ENCODE data around the gene IL13. TPM values are rescaled to one million over a fixed set of nuclear protein-coding genes. Genes with fewer than 3 reads are reported as not detected.

Gene IL13
- total RNA-seq, 1 experiment from 2014 or later = not detected

DNA sequence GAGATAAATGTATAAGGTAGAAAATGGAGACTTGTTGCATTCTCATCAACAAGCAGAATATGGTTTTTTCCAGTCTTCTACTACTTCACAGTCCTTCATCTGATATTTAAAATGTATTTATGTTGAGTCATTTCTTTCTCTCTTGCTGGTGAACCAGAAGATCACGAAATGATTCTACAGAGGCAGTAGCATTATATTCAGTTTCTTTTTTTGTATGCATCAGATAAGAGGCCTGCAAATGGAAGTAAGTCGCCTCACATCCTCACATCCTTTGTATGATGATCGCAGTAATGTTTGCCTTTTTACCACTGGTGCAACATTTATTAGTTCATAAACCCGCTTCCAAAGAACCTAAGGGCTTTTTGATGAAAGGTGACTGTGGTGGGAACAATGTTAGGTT, 22.1 kb upstream of the IL13 start:
- Mint-ChIP-seq H3K27me3 (ENCODE audit: low read depth) (no peaks in the 10 kb centered on the region), H3K4me3 (no peak overlapping the region), H3K36me3 (ENCODE audit: insufficient read depth in 1 of 3, low read depth in 3 of 3) (peaks cover 4 to 47% (median 16%) of the 10 kb centered on the region in 3 experiments; a peak in 6 of 7 replicates), H3K27ac (no peak overlapping the region), H3K4me1 (no peaks in the 10 kb centered on the region), H3K9me3 (no peaks in the 10 kb centered on the region)
- Histone ChIP-seq H3K27me3 (ENCODE audit: insufficient read depth, low read length) (no peaks in the 10 kb centered on the region), H3K9me3 (ENCODE audit: control insufficient read depth, low read depth, low read length) (no peaks in the 10 kb centered on the region), H4K8ac (replicated peaks; ENCODE audit: insufficient read length, low read depth, low read length) (no peak overlapping the region), H3K9ac (ENCODE audit: extremely low read depth, insufficient read length, low read length) (no peak overlapping the region), H3T11ph (ENCODE audit: low read length) (no peak overlapping the region), H3K56ac (ENCODE audit: insufficient read length, low read depth, low read length) (no peak overlapping the region), H2BK120ac (ENCODE audit: low read depth, low read length, poor library complexity, severe bottlenecking) (no peak overlapping the region), H2AFZ (ENCODE audit: low read length) (no peak overlapping the region), H4K91ac (ENCODE audit: insufficient read length, low read depth, low read length) (no peak overlapping the region), H2BK20ac (ENCODE audit: low read depth, low read length, poor library complexity, severe bottlenecking) (no peak overlapping the region), H2BK12ac (ENCODE audit: insufficient read length, low read depth, low read length) (no peak overlapping the region), H3K23ac (ENCODE audit: insufficient read length, low read depth, low read length) (no peak overlapping the region), H3K4me2 (ENCODE audit: insufficient read depth, insufficient read length, low read length) (no peak overlapping the region), H3K79me1 (ENCODE audit: insufficient read depth, low read depth, low read length, poor library complexity, severe bottlenecking) (no peaks in the 10 kb centered on the region), H4K20me1 (ENCODE audit: control insufficient read depth, insufficient read depth, insufficient read length) (no peaks in the 10 kb centered on the region), H3K14ac (ENCODE audit: insufficient read depth, low read length) (no peak overlapping the region), H3K18ac (ENCODE audit: insufficient read length, low read depth, low read length) (no peak overlapping the region), H3K4ac (ENCODE audit: low read depth, low read length) (no peak overlapping the region), H3K23me2 (ENCODE audit: insufficient read length, low read depth, low read length, poor library complexity, severe bottlenecking) (no peaks in the 10 kb centered on the region), H2AK5ac (ENCODE audit: insufficient read length, low read length) (no peak overlapping the region), H2BK5ac (ENCODE audit: insufficient read length, low read length) (no peak overlapping the region), H2BK15ac (ENCODE audit: low read depth, low read length) (no peak overlapping the region), H4K5ac (ENCODE audit: insufficient read length, low read depth, low read length) (no peak overlapping the region), H3K27ac (ENCODE audit: insufficient read length, low read depth, low read length) (no peak overlapping the region), H3K79me2 (ENCODE audit: insufficient read depth, low read length) (no peaks in the 10 kb centered on the region), H3K4me1 (ENCODE audit: insufficient read depth, low read length) (no peaks in the 10 kb centered on the region)
- DNase-seq = no peak
- no CpG with 5 or more reads among the region's 4 CpGs for WGBS (ENCODE audit: extremely low coverage, insufficient read length, low lambda C conversion rate)
- TF ChIP-seq, protein P1, sequence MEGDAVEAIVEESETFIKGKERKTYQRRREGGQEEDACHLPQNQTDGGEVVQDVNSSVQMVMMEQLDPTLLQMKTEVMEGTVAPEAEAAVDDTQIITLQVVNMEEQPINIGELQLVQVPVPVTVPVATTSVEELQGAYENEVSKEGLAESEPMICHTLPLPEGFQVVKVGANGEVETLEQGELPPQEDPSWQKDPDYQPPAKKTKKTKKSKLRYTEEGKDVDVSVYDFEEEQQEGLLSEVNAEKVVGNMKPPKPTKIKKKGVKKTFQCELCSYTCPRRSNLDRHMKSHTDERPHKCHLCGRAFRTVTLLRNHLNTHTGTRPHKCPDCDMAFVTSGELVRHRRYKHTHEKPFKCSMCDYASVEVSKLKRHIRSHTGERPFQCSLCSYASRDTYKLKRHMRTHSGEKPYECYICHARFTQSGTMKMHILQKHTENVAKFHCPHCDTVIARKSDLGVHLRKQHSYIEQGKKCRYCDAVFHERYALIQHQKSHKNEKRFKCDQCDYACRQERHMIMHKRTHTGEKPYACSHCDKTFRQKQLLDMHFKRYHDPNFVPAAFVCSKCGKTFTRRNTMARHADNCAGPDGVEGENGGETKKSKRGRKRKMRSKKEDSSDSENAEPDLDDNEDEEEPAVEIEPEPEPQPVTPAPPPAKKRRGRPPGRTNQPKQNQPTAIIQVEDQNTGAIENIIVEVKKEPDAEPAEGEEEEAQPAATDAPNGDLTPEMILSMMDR (conservative IDR thresholded peaks at IDR 0.05) = no peak

Data from H9 (cell line).